ENCODE measurements around the gene TACC3. TPM values are rescaled to one million over a fixed set of nuclear protein-coding genes. Genes with fewer than 3 reads are reported as not detected.

TACC3 gene
- total RNA-seq, 3 donors from 2014 or later = 4.1 to 7.8 (median 4.9) TPM

GRCh38 chr4:1766106-1767060 lies 45.1 kb downstream of the TACC3 start:
- Histone ChIP-seq H3K4me3 (peak overlapping the region; percentile 32 to 77 (median 52)), H3K9me3 (no peaks in the 10 kb centered on the region), H3K4me1 (peaks cover 0 to 6% of the 10 kb centered on the region in 2 donors), H3K27ac (no peak overlapping the region), H3K36me3 (no peaks in the 10 kb centered on the region), H3K27me3 (peaks cover 0 to 4% of the 10 kb centered on the region in 2 donors)
- intact Hi-C loops (cut with DNase I; ENCODE audit: low total_unique reads) = loop anchor here (1.0 kb wide), 1 partner anchor 20 kb away; no protein-coding TSS in a partner anchor
- no peak for DNase-seq (ENCODE audit: low spot score in 2 of 2)
- TF ChIP-seq POLR2A (IDR thresholded peaks at IDR 0.05) (no peak), CTCF (IDR thresholded peaks at IDR 0.05) (no peak), POLR2AphosphoS5 (IDR thresholded peaks at IDR 0.05) (no peak)

GRCh38 chr4:1767061-1767769 lies 45.9 kb downstream of the TACC3 start:
- Histone ChIP-seq H3K4me3 (peak overlapping the region; percentile 32 to 77 (median 52)), H3K4me1 (peaks cover 0 to 6% of the 10 kb centered on the region in 2 donors), H3K27me3 (peaks cover 0 to 4% of the 10 kb centered on the region in 2 donors), H3K36me3 (no peaks in the 10 kb centered on the region), H3K27ac (no peak overlapping the region), H3K9me3 (no peaks in the 10 kb centered on the region)
- intact Hi-C loops (cut with DNase I; ENCODE audit: low total_unique reads) = loop anchor here (1.0 kb wide), 1 partner anchor 19 kb away; no protein-coding TSS in a partner anchor
- DNase-seq (ENCODE audit: low spot score in 2 of 2) = no peak
- TF ChIP-seq CTCF (IDR thresholded peaks at IDR 0.05) (no peak), POLR2AphosphoS5 (IDR thresholded peaks at IDR 0.05) (no peak), POLR2A (IDR thresholded peaks at IDR 0.05) (no peak)

- Histone ChIP-seq H3K27me3 (peaks cover 0 to 4% of the 10 kb centered on the region in 2 donors), H3K4me3 (peak overlapping the region; percentile 32 to 77 (median 52))
- intact Hi-C loops (cut with DNase I; ENCODE audit: low total_unique reads) = loop anchor here (1.0 kb wide), 1 partner anchor 18 kb away; no protein-coding TSS in a partner anchor
Measured at GRCh38 chr4:1767770-1768366, 46.5 kb downstream of the TACC3 start.

GRCh38 chr4:1768367-1769034 lies 47.2 kb downstream of the TACC3 start:
- Histone ChIP-seq H3K9me3 (no peaks in the 10 kb centered on the region), H3K4me1 (peaks cover 0 to 4% of the 10 kb centered on the region in 2 donors), H3K4me3 (no peak overlapping the region), H3K36me3 (no peaks in the 10 kb centered on the region), H3K27ac (no peak overlapping the region), H3K27me3 (peaks cover 0 to 4% of the 10 kb centered on the region in 2 donors)
- DNase-seq (ENCODE audit: low spot score in 2 of 2) = no peak
- TF ChIP-seq CTCF (IDR thresholded peaks at IDR 0.05) = no peak
- TF ChIP-seq POLR2AphosphoS5 (IDR thresholded peaks at IDR 0.05) = no peak
- no peak for TF ChIP-seq POLR2A (IDR thresholded peaks at IDR 0.05)
- intact Hi-C loops (cut with DNase I; ENCODE audit: low total_unique reads) = no loop called here

More at GRCh38 chr4:1767770-1768366, 46.5 kb downstream of the TACC3 start:
- H3K36me3 ChIP-seq = no peaks in the 10 kb centered on the region
- TF ChIP-seq CTCF (IDR thresholded peaks at IDR 0.05) = no peak
- no peak for TF ChIP-seq POLR2A (IDR thresholded peaks at IDR 0.05)
- TF ChIP-seq POLR2AphosphoS5 (IDR thresholded peaks at IDR 0.05) = no peak
- no peak overlapping the region for H3K27ac ChIP-seq
- DNase-seq (ENCODE audit: low spot score in 2 of 2) = no peak
- no peaks in the 10 kb centered on the region for H3K9me3 ChIP-seq
- peaks cover 0 to 6% of the 10 kb centered on the region in 2 donors for H3K4me1 ChIP-seq
